IPS DF 19.7 (cell line): ENCODE measurements around the gene KCNF1.

Experiments used
- DNase-seq: peaks from one replicate; pipeline ENCODE4 v3.0.0-alpha.2; 2013; ENCODE audit warnings: low read depth, low spot score

The KCNF1 gene

GRCh38 chr2:10911291-10912075 is at the start of gene KCNF1:
TSS of gene KCNF1 (plus strand) at chr2:10911934. CDS start at chr2:10912427, 493 bp downstream.
- no peak for DNase-seq

GRCh38 chr2:10862330-10862729 is 49.4 kb upstream of the KCNF1 start:
- DNase-seq, result no peak

GRCh38 chr2:10863047-10863446 is 48.7 kb upstream of the KCNF1 start:
- no peak for DNase-seq

GRCh38 chr2:10863837-10864236 is 47.9 kb upstream of the KCNF1 start:
- DNase-seq, result no peak

- no peak for DNase-seq
These were observed 47.5 kb upstream of the KCNF1 start for GRCh38 chr2:10864251-10864650.

GRCh38 chr2:10864861-10865636 is 46.7 kb upstream of the KCNF1 start:
- DNase-seq, result no peak

GRCh38 chr2:10865841-10866240 is 45.9 kb upstream of the KCNF1 start:
- DNase-seq, result no peak

GRCh38 chr2:10867692-10868420 is 43.9 kb upstream of the KCNF1 start:
- no peak for DNase-seq

GRCh38 chr2:10868465-10869314 is 43.0 kb upstream of the KCNF1 start:
- no peak for DNase-seq

GRCh38 chr2:10871978-10872377 is 39.8 kb upstream of the KCNF1 start:
- no peak for DNase-seq

GRCh38 chr2:10873171-10873570 is 38.6 kb upstream of the KCNF1 start:
- no peak for DNase-seq

GRCh38 chr2:10873790-10874437 is 37.8 kb upstream of the KCNF1 start:
- no peak for DNase-seq

- DNase-seq, result no peak
These were observed 36.6 kb upstream of the KCNF1 start for GRCh38 chr2:10875126-10875525.

- DNase-seq, result no peak
These were observed 35.3 kb upstream of the KCNF1 start for GRCh38 chr2:10876394-10876793.

- no peak for DNase-seq
These were observed 34.8 kb upstream of the KCNF1 start for GRCh38 chr2:10876963-10877362.

GRCh38 chr2:10877651-10878111 is 34.1 kb upstream of the KCNF1 start:
- DNase-seq, result no peak

GRCh38 chr2:10878268-10878915 is 33.3 kb upstream of the KCNF1 start:
- no peak for DNase-seq

- DNase-seq, result no peak
These were observed 32.6 kb upstream of the KCNF1 start for GRCh38 chr2:10879159-10879558.

GRCh38 chr2:10879624-10880585 is 31.8 kb upstream of the KCNF1 start:
- DNase-seq, result no peak
